Lower lobe of right lung (tissue), 2 donors: ENCODE data around the gene ERVK3-1. TPM values are rescaled to one million over a fixed set of nuclear protein-coding genes. Genes with fewer than 3 reads are reported as not detected.

Experiments used
- ATAC-seq, 2 donors: fragments of 200-7000 bp; cut with Tn5 transposase; one replicate each; pipeline ENCODE4 v1.9.1; 2020 to 2022; ENCODE audit warnings: mild to moderate bottlenecking in 2 of 2, moderate library complexity in 2 of 2
- DNase-seq: peaks from one replicate; pipeline ENCODE4 v3.0.0-alpha.2; 2020
- H3K27ac ChIP-seq: fragments of 200-600 bp; one replicate; pipeline ENCODE4 v1.8.0; 2022
- H3K27me3 ChIP-seq: fragments of 200-600 bp; one replicate; pipeline ENCODE4 v1.8.0; 2022; ENCODE audit warnings: low read depth
- H3K36me3 ChIP-seq: fragments of 200-600 bp; one replicate; pipeline ENCODE4 v1.8.0; 2022; ENCODE audit warnings: mild to moderate bottlenecking
- H3K4me1 ChIP-seq: fragments of 200-600 bp; one replicate; pipeline ENCODE4 v1.8.0; 2022
- H3K4me3 ChIP-seq: fragments of 200-600 bp; one replicate; pipeline ENCODE4 v1.8.0; 2022; ENCODE audit warnings: mild to moderate bottlenecking
- H3K9me3 ChIP-seq: fragments of 200-600 bp; one replicate; pipeline ENCODE4 v1.8.0; 2022
- intact Hi-C: fragments of 100-400 bp; cut with DNase I; formaldehyde crosslinking; loops from one replicate; pipeline ENCODE4 v1.11.0; 2022
- total RNA-seq: library from RNA; stranded (reverse); fragmentation: NEBNext Ultra II Directional; extraction: Animal tissue kit (Norgen Biotek cat#: 25700); gene quantifications from one replicate; pipeline ENCODE4 v1.2.1, GENCODE V29; 2021
- TF ChIP-seq, protein P1 (sequence below): fragments of 200-600 bp; IDR thresholded peaks from one replicate; pipeline ENCODE4 v1.8.0; 2022; ENCODE audit warnings: antibody characterized with exemption, mild to moderate bottlenecking
- donor health status: DM: no; HTN: yes; CAD: no; lungs with severe emphysema.

Gene ERVK3-1
- total RNA-seq, 1 donor from 2014 or later: 31.6 TPM

DNA sequence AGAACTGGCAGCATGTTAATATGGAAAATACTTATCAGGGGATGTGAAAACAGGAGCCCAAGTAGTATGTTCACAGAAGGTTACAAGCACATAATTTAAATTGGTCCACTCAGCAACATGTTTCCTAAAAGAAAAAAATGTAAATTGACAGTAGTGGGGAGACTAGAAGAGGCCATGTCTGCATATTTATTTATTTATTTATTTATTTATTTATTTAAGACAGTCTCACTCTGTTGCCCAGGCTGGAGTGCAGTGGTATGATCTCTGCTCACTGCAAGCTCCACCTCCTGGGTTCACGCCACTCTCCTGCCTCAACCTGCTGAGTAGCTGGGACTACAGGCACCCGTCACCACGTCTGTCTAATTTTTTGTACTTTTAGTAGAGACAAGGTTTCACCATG is 40.1 kb upstream of the ERVK3-1 start:
- intact Hi-C loops: no loop called here
- peaks cover 3% of the 10 kb centered on the region for H3K36me3 ChIP-seq
- H3K27ac ChIP-seq: no peak overlapping the region
- H3K4me1 ChIP-seq: no peaks in the 10 kb centered on the region
- TF ChIP-seq, protein P1, sequence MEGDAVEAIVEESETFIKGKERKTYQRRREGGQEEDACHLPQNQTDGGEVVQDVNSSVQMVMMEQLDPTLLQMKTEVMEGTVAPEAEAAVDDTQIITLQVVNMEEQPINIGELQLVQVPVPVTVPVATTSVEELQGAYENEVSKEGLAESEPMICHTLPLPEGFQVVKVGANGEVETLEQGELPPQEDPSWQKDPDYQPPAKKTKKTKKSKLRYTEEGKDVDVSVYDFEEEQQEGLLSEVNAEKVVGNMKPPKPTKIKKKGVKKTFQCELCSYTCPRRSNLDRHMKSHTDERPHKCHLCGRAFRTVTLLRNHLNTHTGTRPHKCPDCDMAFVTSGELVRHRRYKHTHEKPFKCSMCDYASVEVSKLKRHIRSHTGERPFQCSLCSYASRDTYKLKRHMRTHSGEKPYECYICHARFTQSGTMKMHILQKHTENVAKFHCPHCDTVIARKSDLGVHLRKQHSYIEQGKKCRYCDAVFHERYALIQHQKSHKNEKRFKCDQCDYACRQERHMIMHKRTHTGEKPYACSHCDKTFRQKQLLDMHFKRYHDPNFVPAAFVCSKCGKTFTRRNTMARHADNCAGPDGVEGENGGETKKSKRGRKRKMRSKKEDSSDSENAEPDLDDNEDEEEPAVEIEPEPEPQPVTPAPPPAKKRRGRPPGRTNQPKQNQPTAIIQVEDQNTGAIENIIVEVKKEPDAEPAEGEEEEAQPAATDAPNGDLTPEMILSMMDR: no peak
- H3K27me3 ChIP-seq: no peaks in the 10 kb centered on the region
- H3K4me3 ChIP-seq: no peak overlapping the region
- no peak for ATAC-seq
- H3K9me3 ChIP-seq: peaks cover 100% of the 10 kb centered on the region
- no peak for DNase-seq

DNA sequence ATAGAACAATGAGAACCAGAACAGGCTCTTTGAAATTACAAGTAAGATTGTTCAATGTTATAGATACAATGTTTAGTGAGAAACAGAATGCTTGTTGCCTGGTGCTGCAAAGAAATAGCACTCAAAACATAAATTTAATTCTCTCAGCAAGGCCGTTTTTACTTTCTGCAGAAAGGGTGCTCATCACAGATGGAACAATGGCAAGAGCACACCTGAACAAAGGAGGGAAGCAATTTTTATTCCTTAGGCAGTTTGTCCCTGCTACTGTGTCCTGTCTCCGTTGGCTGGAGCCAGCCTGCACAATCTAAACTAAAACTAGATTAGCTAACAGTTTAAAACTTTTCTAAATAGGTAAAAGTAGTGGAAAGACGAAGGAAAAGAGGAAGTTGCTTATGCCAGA is 36.8 kb upstream of the ERVK3-1 start:
- H3K36me3 ChIP-seq: peaks cover 3% of the 10 kb centered on the region
- intact Hi-C loops: no loop called here
- no peaks in the 10 kb centered on the region for H3K27me3 ChIP-seq
- no peak overlapping the region for H3K27ac ChIP-seq
- no peaks in the 10 kb centered on the region for H3K4me1 ChIP-seq
- ATAC-seq (no peak), DNase-seq (no peak)
- H3K9me3 ChIP-seq: peaks cover 100% of the 10 kb centered on the region
- no peak overlapping the region for H3K4me3 ChIP-seq
- TF ChIP-seq, protein P1: no peak

DNA sequence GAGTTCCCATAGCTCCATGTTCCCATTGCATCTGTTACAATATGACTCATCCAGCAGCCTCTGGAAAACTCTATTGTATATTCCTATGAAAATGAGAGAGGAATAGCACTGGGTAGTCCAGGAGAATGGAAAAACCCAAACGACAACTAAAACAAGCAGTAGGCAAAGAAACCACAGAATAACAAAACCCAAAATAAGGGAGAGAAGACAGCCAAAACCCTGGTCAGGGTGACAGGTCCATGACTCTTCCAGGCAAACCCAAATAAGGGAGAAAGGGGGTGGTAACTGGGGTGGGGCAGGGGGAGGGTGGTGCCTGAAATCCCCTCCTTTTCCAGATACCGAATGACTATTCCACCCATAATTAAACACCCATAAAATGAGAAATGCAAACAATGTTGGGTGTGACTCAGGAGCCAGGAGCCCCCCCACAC is 30.4 kb upstream of the ERVK3-1 start:
- intact Hi-C loops: no loop called here
- ATAC-seq: no peak
- Histone ChIP-seq H3K36me3 (peaks cover 5% of the 10 kb centered on the region), H3K4me3 (no peak overlapping the region), H3K9me3 (peaks cover 76% of the 10 kb centered on the region), H3K4me1 (peaks cover 6% of the 10 kb centered on the region), H3K27me3 (no peaks in the 10 kb centered on the region), H3K27ac (no peak overlapping the region)
- TF ChIP-seq, protein P1: no peak
- DNase-seq: no peak

DNA sequence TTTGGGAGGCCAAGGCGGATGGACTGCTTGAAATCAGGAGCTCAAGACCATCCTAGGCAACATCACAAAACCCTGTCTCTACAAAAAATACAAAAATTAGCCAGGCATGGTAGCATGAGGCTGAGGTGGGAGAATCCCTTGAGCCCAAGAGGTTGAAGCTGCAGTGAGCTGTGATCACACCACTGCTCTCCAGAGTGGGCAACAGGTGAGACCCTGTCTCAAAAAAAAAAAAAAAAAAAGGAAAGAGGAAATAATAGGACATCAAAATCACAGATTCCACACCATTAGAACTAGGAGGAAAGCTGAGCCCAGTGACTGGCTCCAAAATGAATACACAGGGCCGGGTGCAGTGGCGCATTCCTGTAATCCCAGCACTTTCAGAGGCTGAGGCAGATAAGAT is 29.6 kb upstream of the ERVK3-1 start:
- H3K27ac ChIP-seq: no peak overlapping the region
- no peaks in the 10 kb centered on the region for H3K27me3 ChIP-seq
- no peak overlapping the region for H3K4me3 ChIP-seq
- intact Hi-C loops: no loop called here
- H3K9me3 ChIP-seq: peaks cover 69% of the 10 kb centered on the region
- no peak for ATAC-seq
- TF ChIP-seq, protein P1: no peak
- DNase-seq: no peak
- peaks cover 5% of the 10 kb centered on the region for H3K36me3 ChIP-seq
- peaks cover 12% of the 10 kb centered on the region for H3K4me1 ChIP-seq

DNA sequence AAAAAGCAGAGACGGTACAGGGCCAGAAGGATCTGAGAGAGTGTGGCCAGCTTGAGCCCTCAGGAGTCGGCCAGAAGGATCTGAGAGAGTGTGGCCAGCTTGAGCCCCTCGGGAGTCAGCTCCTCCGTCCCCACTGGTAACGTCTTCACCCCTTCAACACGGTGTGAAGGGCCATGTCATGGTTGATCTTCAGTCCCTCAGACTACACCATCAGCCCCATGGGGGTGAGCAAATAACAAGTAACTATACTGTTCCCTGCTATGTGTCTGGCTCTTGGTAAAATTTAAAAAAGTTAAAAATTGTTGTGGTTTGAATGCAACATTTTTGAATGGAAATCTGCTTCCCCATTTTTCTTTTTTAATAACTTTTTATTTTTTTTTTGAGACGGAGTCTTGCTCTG is 28.0 kb upstream of the ERVK3-1 start:
- no peak for DNase-seq
- no peak overlapping the region for H3K27ac ChIP-seq
- H3K27me3 ChIP-seq: no peaks in the 10 kb centered on the region
- no peak overlapping the region for H3K4me3 ChIP-seq
- H3K9me3 ChIP-seq: peaks cover 52% of the 10 kb centered on the region
- peaks cover 5% of the 10 kb centered on the region for H3K36me3 ChIP-seq
- intact Hi-C loops: no loop called here
- H3K4me1 ChIP-seq: peaks cover 12% of the 10 kb centered on the region
- TF ChIP-seq, protein P1: no peak
- ATAC-seq: no peak
